ENCODE data around the gene ZNF408. TPM values are rescaled to one million over a fixed set of nuclear protein-coding genes. Genes with fewer than 3 reads are reported as not detected.

ZNF408 gene
- polyA plus RNA-seq, 1 donor (not counting 4 experiments of a cell fraction or from before 2014, with no cell fraction given), result 4.0 TPM

DNA sequence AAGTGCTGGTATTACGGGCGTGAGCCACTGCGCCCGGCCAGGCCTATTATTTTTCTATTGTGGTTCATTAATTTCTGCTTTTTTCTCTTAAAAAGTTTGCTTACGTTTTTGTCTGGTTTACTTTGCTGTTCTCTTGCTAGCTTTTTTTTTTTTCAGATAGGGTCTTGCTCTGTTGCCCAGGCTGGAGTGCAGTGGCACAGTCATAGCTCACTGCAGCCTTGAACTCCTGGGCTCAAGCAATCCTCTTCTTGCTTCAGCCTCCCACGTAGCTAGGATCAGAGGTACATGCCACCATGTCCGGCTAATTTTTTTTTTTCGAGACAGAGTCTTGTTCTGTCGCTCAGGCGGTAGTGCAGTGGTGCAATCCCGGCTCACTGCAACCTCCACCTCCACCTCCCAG, 36.9 kb downstream of the ZNF408 start:
- H4K20me1 ChIP-seq (ENCODE audit: control insufficient read depth, extremely low read depth, insufficient read depth, low read length), result no peaks in the 10 kb centered on the region
- no peak for FAIRE-seq
- H3K4me3 ChIP-seq (ENCODE audit: control insufficient read depth in 2 of 3, extremely low read depth in 1 of 3, insufficient read depth in 2 of 3, low read depth in 1 of 3, low read length in 3 of 3), result no peak overlapping the region
- no peak overlapping the region for H3K4me2 ChIP-seq (ENCODE audit: control insufficient read depth, extremely low read depth, insufficient read depth, low read depth, low read length)
- no peak for TF ChIP-seq EZH2 (IDR thresholded peaks at IDR 0.05; ENCODE audit: low read length)
- TF ChIP-seq, protein P1, sequence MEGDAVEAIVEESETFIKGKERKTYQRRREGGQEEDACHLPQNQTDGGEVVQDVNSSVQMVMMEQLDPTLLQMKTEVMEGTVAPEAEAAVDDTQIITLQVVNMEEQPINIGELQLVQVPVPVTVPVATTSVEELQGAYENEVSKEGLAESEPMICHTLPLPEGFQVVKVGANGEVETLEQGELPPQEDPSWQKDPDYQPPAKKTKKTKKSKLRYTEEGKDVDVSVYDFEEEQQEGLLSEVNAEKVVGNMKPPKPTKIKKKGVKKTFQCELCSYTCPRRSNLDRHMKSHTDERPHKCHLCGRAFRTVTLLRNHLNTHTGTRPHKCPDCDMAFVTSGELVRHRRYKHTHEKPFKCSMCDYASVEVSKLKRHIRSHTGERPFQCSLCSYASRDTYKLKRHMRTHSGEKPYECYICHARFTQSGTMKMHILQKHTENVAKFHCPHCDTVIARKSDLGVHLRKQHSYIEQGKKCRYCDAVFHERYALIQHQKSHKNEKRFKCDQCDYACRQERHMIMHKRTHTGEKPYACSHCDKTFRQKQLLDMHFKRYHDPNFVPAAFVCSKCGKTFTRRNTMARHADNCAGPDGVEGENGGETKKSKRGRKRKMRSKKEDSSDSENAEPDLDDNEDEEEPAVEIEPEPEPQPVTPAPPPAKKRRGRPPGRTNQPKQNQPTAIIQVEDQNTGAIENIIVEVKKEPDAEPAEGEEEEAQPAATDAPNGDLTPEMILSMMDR (optimal IDR thresholded peaks at IDR 0.05 in 1 of 3, IDR thresholded peaks at IDR 0.05 in 1 of 3, conservative IDR thresholded peaks at IDR 0.05 in 1 of 3; ENCODE audit: extremely low read depth in 1 of 3, insufficient read depth in 2 of 3, low read length in 3 of 3), result no peak
- no peak for DNase-seq (ENCODE audit: low read depth, low spot score)
- no peak overlapping the region for H2AFZ ChIP-seq (ENCODE audit: control insufficient read depth, low read length)
- no peaks in the 10 kb centered on the region for H3K27me3 ChIP-seq (ENCODE audit: control insufficient read depth, extremely low read depth, insufficient read depth, low read length)
- no peak overlapping the region for H3K9ac ChIP-seq (ENCODE audit: control insufficient read depth, extremely low read depth, insufficient read depth, low read length)
- H3K9me1 ChIP-seq (ENCODE audit: control insufficient read depth, extremely low read depth, insufficient read depth, low read length), result no peaks in the 10 kb centered on the region
- dilution Hi-C loops (cut with MboI; ENCODE audit: extremely low pct_ligation_motif_present, low sequenced_read_pairs), result no loop called here
- no peaks in the 10 kb centered on the region for H3K9me3 ChIP-seq (ENCODE audit: control insufficient read depth, low read depth, low read length)
- H3K36me3 ChIP-seq (ENCODE audit: control insufficient read depth in 2 of 2, extremely low read depth in 1 of 2, insufficient read depth in 2 of 2, low read length in 2 of 2), result peaks cover 5 to 11% of the 10 kb centered on the region in 2 experiments
- no peaks in the 10 kb centered on the region for H3K4me1 ChIP-seq (ENCODE audit: control insufficient read depth, extremely low read depth, insufficient read depth, low read length)
- no peaks in the 10 kb centered on the region for H3K79me2 ChIP-seq (ENCODE audit: control insufficient read depth, insufficient read depth, low read length)
- H3K27ac ChIP-seq (ENCODE audit: control insufficient read depth, insufficient read depth, low read length), result no peak overlapping the region

DNA sequence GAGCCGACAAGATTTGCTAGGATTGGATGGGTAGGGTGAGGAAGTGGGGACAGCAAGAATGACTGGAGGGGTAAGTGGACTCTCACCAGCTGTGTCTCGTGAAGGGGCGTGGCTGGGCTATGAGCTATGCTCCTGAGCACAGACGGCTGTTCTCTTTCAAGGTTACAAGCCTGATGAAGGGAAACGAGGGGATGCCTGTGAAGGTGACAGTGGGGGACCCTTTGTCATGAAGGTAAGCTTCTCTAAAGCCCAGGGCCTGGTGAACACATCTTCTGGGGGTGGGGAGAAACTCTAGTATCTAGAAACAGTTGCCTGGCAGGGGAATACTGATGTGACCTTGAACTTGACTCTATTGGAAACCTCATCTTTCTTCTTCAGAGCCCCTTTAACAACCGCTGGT, 38.1 kb downstream of the ZNF408 start:
- TF ChIP-seq, protein P1 (optimal IDR thresholded peaks at IDR 0.05 in 1 of 3, IDR thresholded peaks at IDR 0.05 in 1 of 3, conservative IDR thresholded peaks at IDR 0.05 in 1 of 3; ENCODE audit: extremely low read depth in 1 of 3, insufficient read depth in 2 of 3, low read length in 3 of 3), result no peak
- no peak for TF ChIP-seq EZH2 (IDR thresholded peaks at IDR 0.05; ENCODE audit: low read length)
- peaks cover 12 to 20% of the 10 kb centered on the region in 2 experiments for H3K36me3 ChIP-seq (ENCODE audit: control insufficient read depth in 2 of 2, extremely low read depth in 1 of 2, insufficient read depth in 2 of 2, low read length in 2 of 2)
- H3K4me1 ChIP-seq (ENCODE audit: control insufficient read depth, extremely low read depth, insufficient read depth, low read length), result no peaks in the 10 kb centered on the region
- H4K20me1 ChIP-seq (ENCODE audit: control insufficient read depth, extremely low read depth, insufficient read depth, low read length), result no peaks in the 10 kb centered on the region
- no peaks in the 10 kb centered on the region for H3K9me1 ChIP-seq (ENCODE audit: control insufficient read depth, extremely low read depth, insufficient read depth, low read length)
- DNase-seq (ENCODE audit: low read depth, low spot score), result no peak
- no peaks in the 10 kb centered on the region for H3K79me2 ChIP-seq (ENCODE audit: control insufficient read depth, insufficient read depth, low read length)
- H2AFZ ChIP-seq (ENCODE audit: control insufficient read depth, low read length), result no peak overlapping the region
- no peaks in the 10 kb centered on the region for H3K27me3 ChIP-seq (ENCODE audit: control insufficient read depth, extremely low read depth, insufficient read depth, low read length)
- no peak overlapping the region for H3K27ac ChIP-seq (ENCODE audit: control insufficient read depth, insufficient read depth, low read length)
- dilution Hi-C loops (cut with MboI; ENCODE audit: extremely low pct_ligation_motif_present, low sequenced_read_pairs), result no loop called here
- H3K4me2 ChIP-seq (ENCODE audit: control insufficient read depth, extremely low read depth, insufficient read depth, low read depth, low read length), result no peak overlapping the region
- no peak overlapping the region for H3K9ac ChIP-seq (ENCODE audit: control insufficient read depth, extremely low read depth, insufficient read depth, low read length)
- no peak for FAIRE-seq
- no peaks in the 10 kb centered on the region for H3K9me3 ChIP-seq (ENCODE audit: control insufficient read depth, low read depth, low read length)
- H3K4me3 ChIP-seq (ENCODE audit: control insufficient read depth in 2 of 3, extremely low read depth in 1 of 3, insufficient read depth in 2 of 3, low read depth in 1 of 3, low read length in 3 of 3), result no peak overlapping the region

Measured in keratinocyte (primary cell).